ENCODE data around the gene RPA3. TPM values are rescaled to one million over a fixed set of nuclear protein-coding genes. Genes with fewer than 3 reads are reported as not detected.
"Not testable (repeated sequence)": the region's sequence is repeated elsewhere in the genome, so short reads cannot be mapped to it uniquely, and the experiment has no call there.

The RPA3 gene
- total and polyA plus RNA-seq, 2 experiments from 2014 or later, result 16.3 to 71.8 TPM

DNA sequence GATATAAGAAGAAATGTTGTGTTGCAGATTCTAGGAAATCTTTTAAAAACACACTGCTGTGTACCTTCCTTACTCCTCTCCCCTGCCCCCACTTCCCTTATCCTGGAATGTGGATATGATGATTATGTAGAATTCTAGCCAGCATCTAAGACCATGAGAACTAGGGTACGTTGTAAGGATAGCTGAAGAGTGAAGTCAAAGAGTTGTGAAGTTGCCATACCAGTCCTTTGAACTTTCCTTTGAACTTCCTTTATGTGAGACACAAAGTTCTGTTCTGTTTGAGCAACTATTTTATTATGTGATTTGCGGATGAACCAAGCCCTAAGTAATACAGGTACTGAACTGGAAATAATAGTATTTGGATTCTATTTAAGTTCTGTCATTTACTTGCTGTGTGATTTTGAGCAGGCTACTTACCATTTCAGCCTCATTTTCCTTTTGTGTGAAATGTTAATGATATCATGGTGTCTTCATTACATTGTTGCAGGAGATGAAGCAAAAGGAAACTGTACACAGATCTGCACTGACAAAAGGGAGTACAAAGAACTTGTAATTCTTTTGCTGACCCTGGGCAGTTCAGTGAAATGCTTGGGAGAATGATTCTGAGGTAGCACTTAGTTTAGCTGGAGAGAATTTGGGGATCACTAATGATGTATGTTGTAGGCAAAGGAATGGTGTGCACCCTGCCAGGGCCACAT is 31.4 kb downstream of the RPA3 start:
- H2AFZ ChIP-seq, result no peak overlapping the region
- no peak overlapping the region for H3K4me3 ChIP-seq
- H3K4me1 ChIP-seq (ENCODE audit: insufficient read depth), result 0 out of 2 replicates have a peak, but pooled peaks cover 8% of the 10 kb centered on the region
- no peak for DNase-seq
- H3F3A ChIP-seq (ENCODE audit: insufficient read depth), result no peaks in the 10 kb centered on the region
- H3K9me2 ChIP-seq (ENCODE audit: insufficient read depth), result no peaks in the 10 kb centered on the region
- no peaks in the 10 kb centered on the region for H3K36me3 ChIP-seq (ENCODE audit: low read depth)
- no peak overlapping the region for H3K27ac ChIP-seq
- H4K20me1 ChIP-seq (ENCODE audit: insufficient read depth), result no peaks in the 10 kb centered on the region
- in situ Hi-C loops (cut with MboI), result no loop called here
- H3K9me3 ChIP-seq (ENCODE audit: low read depth), result no peaks in the 10 kb centered on the region
- H3K9ac ChIP-seq, result no peak overlapping the region
- no peaks in the 10 kb centered on the region for H3K79me2 ChIP-seq (ENCODE audit: insufficient read depth)
- no peaks in the 10 kb centered on the region for H3K27me3 ChIP-seq (replicated peaks; ENCODE audit: insufficient read depth)
- TF ChIP-seq EZH2phosphoT487 (IDR thresholded peaks at IDR 0.05; ENCODE audit: insufficient read depth, low read depth), result no peak
- TF ChIP-seq EZH2 (IDR thresholded peaks at IDR 0.05; ENCODE audit: insufficient read depth, poor library complexity, severe bottlenecking), result no peak
- WGBS, 2 experiments (ENCODE audit: low coverage in 1 of 2, low lambda C conversion rate in 2 of 2, missing lambda C conversion rate in 2 of 2), result 75 to 79% methylated on average over 2 of the region's 2 CpGs
- H3K4me2 ChIP-seq (ENCODE audit: unreplicated experiment), result no peak overlapping the region

DNA sequence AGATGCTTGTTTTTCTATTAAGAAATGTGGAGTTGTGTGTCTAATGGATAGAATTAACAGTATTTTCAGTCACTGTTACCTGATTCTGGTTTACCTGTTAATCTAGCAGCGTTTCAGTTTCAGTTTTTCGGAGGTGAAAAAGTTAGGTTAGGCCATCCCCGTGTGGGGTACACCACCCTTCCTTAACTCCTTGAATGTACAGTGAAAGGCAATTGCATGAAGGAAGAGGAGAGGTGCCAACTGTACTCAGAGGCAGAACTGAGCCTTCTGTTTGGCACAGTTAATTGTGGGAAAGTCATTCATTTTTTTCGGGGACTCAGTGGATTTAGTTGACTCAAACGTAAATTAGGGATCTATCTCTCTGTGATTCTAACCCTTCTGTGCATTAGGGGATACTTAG is 35.5 kb downstream of the RPA3 start:
- no peaks in the 10 kb centered on the region for H3K9me2 ChIP-seq (ENCODE audit: insufficient read depth)
- no peak for DNase-seq
- in situ Hi-C loops (cut with MboI), result no loop called here
- no peaks in the 10 kb centered on the region for H4K20me1 ChIP-seq (ENCODE audit: insufficient read depth)
- H2AFZ ChIP-seq, result no peak overlapping the region
- H3K4me1 ChIP-seq (ENCODE audit: insufficient read depth), result no peaks in the 10 kb centered on the region
- H3K9me3 ChIP-seq (ENCODE audit: low read depth), result no peaks in the 10 kb centered on the region
- H3K79me2 ChIP-seq (ENCODE audit: insufficient read depth), result no peaks in the 10 kb centered on the region
- no peak overlapping the region for H3K9ac ChIP-seq
- TF ChIP-seq EZH2 (IDR thresholded peaks at IDR 0.05; ENCODE audit: insufficient read depth, poor library complexity, severe bottlenecking) (no peak), EZH2phosphoT487 (IDR thresholded peaks at IDR 0.05; ENCODE audit: insufficient read depth, low read depth) (no peak)
- H3K4me2 ChIP-seq (ENCODE audit: unreplicated experiment), result no peak overlapping the region
- H3K4me3 ChIP-seq, result no peak overlapping the region
- H3K36me3 ChIP-seq (ENCODE audit: low read depth), result no peaks in the 10 kb centered on the region
- no peak overlapping the region for H3K27ac ChIP-seq
- no peaks in the 10 kb centered on the region for H3F3A ChIP-seq (ENCODE audit: insufficient read depth)
- 79 to 80% methylated on average over 5 of the region's 5 CpGs for WGBS, 2 experiments (ENCODE audit: low coverage in 1 of 2, low lambda C conversion rate in 2 of 2, missing lambda C conversion rate in 2 of 2)
- H3K27me3 ChIP-seq (replicated peaks; ENCODE audit: insufficient read depth), result no peaks in the 10 kb centered on the region

DNA sequence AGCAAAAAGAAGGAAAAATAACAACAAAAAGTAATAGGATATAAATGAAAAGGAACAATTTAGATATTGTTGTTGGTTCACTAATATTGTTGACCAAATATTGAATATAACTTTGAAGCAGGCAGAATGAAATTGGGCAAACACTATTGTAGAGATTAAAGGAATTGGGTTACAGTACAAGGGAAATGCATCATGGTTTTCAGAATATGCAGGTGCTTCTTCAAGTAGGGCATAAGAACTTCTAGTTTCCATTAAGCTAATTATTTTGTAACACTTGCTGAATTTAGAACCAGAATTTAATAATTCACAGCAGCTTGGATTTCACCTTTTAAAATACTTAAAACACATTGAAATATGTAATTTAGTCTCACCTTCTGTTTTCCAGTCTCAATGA is 36.5 kb downstream of the RPA3 start:
- Histone ChIP-seq H3K4me3 (no peak overlapping the region), H2AFZ (peak overlapping the region; percentile 70; the same call in 1 of the 2 replicates), H3F3A (ENCODE audit: insufficient read depth) (no peaks in the 10 kb centered on the region), H3K27me3 (replicated peaks; ENCODE audit: insufficient read depth) (no peaks in the 10 kb centered on the region), H3K9ac (no peak overlapping the region), H4K20me1 (ENCODE audit: insufficient read depth) (no peaks in the 10 kb centered on the region), H3K27ac (no peak overlapping the region), H3K4me1 (ENCODE audit: insufficient read depth) (no peaks in the 10 kb centered on the region), H3K4me2 (ENCODE audit: unreplicated experiment) (no peak overlapping the region), H3K9me2 (ENCODE audit: insufficient read depth) (no peaks in the 10 kb centered on the region), H3K79me2 (ENCODE audit: insufficient read depth) (no peaks in the 10 kb centered on the region), H3K36me3 (ENCODE audit: low read depth) (no peaks in the 10 kb centered on the region), H3K9me3 (ENCODE audit: low read depth) (no peaks in the 10 kb centered on the region)
- no peak for DNase-seq
- in situ Hi-C loops (cut with MboI), result no loop called here
- TF ChIP-seq EZH2phosphoT487 (IDR thresholded peaks at IDR 0.05; ENCODE audit: insufficient read depth, low read depth) (no peak), EZH2 (IDR thresholded peaks at IDR 0.05; ENCODE audit: insufficient read depth, poor library complexity, severe bottlenecking) (no peak)

DNA sequence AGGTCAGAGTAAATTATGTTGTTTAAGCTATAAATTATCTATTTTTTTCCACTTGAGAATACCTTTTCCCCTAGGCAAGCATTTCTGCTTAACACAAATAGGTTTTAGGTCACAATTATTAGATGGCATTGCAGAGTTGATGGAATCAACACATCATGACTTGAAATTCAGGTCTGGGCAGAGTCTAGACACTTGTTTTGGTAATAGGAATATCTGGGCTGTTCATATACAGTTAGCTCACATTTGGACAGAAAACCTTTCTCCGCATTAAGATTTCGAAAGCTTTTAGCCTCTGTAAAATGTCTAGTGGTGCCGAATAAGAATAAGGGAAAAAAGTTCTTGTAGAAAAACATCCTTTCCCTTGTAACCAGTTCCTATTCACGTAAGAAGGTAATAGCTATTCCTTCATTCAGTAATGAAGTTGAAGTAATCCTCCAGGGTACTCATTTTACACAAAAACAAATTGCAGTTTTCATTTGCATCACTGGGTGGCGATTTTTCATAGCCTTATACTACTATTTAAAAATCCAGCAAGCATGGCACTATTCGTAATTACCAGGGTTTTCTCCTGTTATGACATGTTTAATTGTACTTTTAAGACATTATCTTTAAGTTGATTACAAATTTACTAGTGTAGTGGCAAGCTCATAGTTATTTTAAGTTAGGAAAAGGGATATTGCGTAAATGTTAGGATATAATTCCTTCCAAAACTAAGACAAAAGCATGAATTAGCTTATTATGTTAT is 37.0 kb downstream of the RPA3 start:
- no peaks in the 10 kb centered on the region for H3K9me3 ChIP-seq (ENCODE audit: low read depth)
- H3K9ac ChIP-seq, result no peak overlapping the region
- no peaks in the 10 kb centered on the region for H3F3A ChIP-seq (ENCODE audit: insufficient read depth)
- no peaks in the 10 kb centered on the region for H3K4me1 ChIP-seq (ENCODE audit: insufficient read depth)
- no peak overlapping the region for H3K4me3 ChIP-seq
- no peaks in the 10 kb centered on the region for H3K9me2 ChIP-seq (ENCODE audit: insufficient read depth)
- no peaks in the 10 kb centered on the region for H3K36me3 ChIP-seq (ENCODE audit: low read depth)
- no peak for TF ChIP-seq EZH2phosphoT487 (IDR thresholded peaks at IDR 0.05; ENCODE audit: insufficient read depth, low read depth)
- TF ChIP-seq EZH2 (IDR thresholded peaks at IDR 0.05; ENCODE audit: insufficient read depth, poor library complexity, severe bottlenecking), result no peak
- no peaks in the 10 kb centered on the region for H4K20me1 ChIP-seq (ENCODE audit: insufficient read depth)
- no peak overlapping the region for H3K27ac ChIP-seq
- no peak overlapping the region for H3K4me2 ChIP-seq (ENCODE audit: unreplicated experiment)
- no peaks in the 10 kb centered on the region for H3K27me3 ChIP-seq (replicated peaks; ENCODE audit: insufficient read depth)
- peak overlapping the region; percentile 70 for H2AFZ ChIP-seq
- no peaks in the 10 kb centered on the region for H3K79me2 ChIP-seq (ENCODE audit: insufficient read depth)
- WGBS, 2 experiments (ENCODE audit: low coverage in 1 of 2, low lambda C conversion rate in 2 of 2, missing lambda C conversion rate in 2 of 2), result 42 to 44% methylated on average over 7 of the region's 7 CpGs
- in situ Hi-C loops (cut with MboI), result no loop called here
- DNase-seq, result peak; percentile 71

DNA sequence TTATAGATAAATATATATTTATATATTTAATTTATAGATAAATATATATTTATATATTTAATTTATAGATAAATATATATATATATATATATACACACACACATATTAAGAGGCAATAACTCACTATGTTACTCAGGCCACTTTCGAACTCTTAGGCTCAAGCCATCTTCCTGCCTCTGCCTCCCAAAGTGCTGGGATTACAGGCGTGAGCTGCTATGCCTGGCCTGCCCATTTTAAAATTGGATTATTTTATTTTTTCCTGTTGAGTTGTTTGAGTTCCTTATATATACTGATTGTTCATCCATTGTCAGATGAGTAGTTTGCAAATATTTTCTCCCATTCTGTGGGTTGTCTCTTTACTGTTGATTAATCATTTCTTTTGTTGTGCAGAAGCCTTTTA is 38.8 kb downstream of the RPA3 start:
- H3K27ac ChIP-seq; H3K36me3 ChIP-seq (ENCODE audit: low read depth); H3K27me3 ChIP-seq (replicated peaks; ENCODE audit: insufficient read depth); H3F3A ChIP-seq (ENCODE audit: insufficient read depth); H3K9me2 ChIP-seq (ENCODE audit: insufficient read depth); H3K4me1 ChIP-seq (ENCODE audit: insufficient read depth); DNase-seq; H2AFZ ChIP-seq; H4K20me1 ChIP-seq (ENCODE audit: insufficient read depth); H3K79me2 ChIP-seq (ENCODE audit: insufficient read depth); H3K9me3 ChIP-seq (ENCODE audit: low read depth); H3K4me3 ChIP-seq; H3K4me2 ChIP-seq (ENCODE audit: unreplicated experiment); in situ Hi-C loops (cut with MboI); H3K9ac ChIP-seq: not testable (repeated sequence)
- WGBS, 2 experiments (ENCODE audit: low coverage in 1 of 2, low lambda C conversion rate in 2 of 2, missing lambda C conversion rate in 2 of 2), result 97 to 99% methylated on average over 2 of the region's 2 CpGs

All from GM23248 (cell line).